Occipital lobe (tissue), 2 donors: ENCODE data around the gene TNS3. TPM values are rescaled to one million over a fixed set of nuclear protein-coding genes. Genes with fewer than 3 reads are reported as not detected.

ENCODE experiments used
- DNase-seq: peaks from one replicate; lab custom pipeline; 2025; lab: John Stamatoyannopoulos, UW
- total RNA-seq: library from RNA; depleted of rRNA; stranded (reverse); fragments of >200 nt; gene quantifications from one replicate; pipeline ENCODE4 v1.2.3, GENCODE V29; 2014

Gene TNS3
- total RNA-seq, 1 donor from 2014 or later = 7.5 TPM

GRCh38 chr7:47565640-47566250, 16.2 kb downstream of the TNS3 start:
- DNase-seq = no peak

DNA sequence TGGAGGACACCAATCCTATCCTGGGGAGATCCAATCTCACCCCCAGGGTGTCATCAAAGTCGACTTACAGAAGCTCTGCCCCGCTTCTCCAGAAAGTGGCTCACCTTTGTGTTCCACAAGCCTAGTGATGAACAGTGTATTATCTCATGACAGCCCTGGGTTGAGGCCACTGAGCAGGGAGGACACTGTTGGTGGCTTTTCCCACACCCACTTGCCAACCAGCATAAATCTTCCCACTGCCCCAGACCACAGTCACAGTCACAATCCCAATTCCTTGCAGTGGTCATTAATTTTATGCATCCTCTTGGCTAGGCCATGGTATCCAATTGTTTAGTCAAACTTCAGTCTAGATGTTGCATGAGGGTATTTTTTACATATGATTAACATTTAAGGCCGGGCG, 18.4 kb downstream of the TNS3 start:
- no peak for DNase-seq

DNA sequence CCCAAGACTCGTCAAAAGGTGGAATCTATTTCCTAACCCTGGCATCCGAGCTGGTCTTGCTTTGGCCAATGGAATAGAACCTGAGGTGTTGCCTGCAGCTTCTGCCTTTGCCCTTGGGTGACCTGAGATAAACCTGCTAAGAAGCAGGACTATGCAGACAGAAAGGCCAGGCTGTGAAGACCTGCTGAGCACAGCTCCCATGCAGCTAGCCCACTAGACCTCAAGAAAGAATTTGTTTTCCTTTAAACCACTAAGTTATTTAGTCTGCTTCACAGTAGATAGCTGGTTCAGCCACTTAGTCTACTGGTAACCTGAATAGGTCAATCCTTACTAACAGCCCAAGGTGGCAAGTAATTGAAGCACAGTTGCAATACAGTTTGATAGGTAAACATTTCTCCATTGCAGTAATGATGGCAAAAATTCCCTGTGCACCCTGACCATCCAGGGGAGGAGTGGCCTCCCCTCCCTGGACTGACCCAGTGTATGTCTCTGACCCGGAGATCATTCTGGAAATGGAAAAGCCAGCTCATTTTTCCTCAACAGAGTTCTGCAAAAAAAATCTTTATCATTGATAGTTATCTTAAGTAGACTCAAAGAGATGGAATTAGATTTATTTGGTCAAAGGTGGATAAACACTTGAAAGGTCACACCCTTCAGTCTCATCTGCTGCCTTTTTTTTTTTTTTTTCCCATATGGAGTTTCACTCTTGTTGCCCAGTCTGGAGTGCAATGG, 20.0 kb downstream of the TNS3 start:
- no peak for DNase-seq

- DNase-seq = no peak
Measured at GRCh38 chr7:47559306-47560220, 22.3 kb downstream of the TNS3 start.

DNA sequence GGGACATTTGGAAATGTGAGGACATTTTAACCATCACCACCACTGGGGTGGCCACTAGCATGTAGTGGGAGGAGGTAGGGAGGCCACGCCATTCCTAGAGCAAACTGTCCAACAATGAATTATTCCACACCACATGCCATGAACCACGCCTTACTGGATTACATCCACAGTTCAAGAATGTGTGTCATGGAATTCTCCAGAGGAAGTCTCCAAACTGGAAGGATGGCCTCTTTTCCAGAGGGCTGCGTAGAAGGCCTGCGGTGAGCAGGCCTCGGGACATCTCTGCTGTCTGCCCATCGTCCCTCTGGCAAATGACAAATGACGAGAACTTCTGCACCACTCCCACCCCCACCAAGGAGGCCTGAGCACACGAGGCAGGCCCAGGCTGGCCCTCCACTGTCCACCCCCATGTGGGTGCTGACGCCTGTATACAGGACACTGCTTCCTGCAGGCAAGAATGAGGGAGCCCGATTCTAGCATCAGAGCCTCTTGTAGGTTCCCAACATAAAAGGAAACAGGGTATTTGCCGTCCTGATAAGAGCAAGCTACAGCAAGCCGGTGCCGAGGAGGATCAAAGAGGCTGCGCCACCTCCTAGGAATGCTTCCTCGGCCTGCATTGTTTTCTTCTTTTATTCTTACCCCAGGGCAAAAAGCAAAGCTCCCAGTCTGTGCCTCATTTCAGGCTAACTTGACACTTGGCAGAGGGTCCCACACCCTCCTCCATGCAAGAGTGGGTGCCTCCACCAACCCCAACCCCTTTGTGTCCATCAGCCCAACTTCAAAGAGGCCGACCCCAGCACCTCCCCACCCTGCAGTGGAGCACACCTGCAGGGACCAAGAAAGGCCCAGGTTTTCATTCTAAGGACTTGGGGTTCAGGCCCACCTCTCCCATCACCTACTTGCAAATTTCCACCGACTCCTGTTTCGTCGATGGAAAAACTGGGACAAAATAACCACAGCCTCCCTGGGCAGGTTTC, 23.9 kb downstream of the TNS3 start:
- no peak for DNase-seq

GRCh38 chr7:47557317-47557693, 24.6 kb downstream of the TNS3 start:
- no peak for DNase-seq

DNA sequence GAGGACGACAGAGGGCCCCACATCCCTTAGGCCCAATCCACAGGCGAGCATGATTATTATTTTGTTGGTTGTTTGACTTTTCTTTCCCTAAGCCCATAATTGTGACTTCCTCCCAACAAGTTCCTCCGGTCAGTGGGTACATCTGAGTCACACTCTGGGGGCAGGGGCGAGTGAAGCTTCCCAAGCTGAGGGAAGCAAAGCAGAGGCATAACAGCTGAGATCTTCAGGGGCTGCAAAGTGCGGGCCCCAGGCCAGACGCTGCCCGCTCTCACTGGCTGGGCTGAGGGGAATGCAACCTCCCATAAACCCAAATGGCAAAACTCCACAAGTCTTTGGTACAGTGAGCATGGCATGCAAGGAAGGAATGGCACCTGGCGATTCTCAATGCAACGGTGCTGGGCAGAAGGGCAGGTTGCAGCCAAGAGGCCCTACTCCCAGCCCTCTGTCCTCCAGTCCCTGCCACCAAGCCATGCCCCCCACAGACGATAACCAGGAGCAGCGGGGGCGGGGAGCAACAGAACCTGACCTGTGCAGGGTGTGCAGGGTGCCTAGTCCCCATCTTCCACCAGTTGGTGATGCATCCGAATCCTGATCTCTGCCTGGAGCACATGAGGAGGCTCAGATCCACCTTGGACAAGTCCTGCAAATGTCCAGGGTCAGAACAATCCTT, 25.3 kb downstream of the TNS3 start:
- DNase-seq = no peak

DNA sequence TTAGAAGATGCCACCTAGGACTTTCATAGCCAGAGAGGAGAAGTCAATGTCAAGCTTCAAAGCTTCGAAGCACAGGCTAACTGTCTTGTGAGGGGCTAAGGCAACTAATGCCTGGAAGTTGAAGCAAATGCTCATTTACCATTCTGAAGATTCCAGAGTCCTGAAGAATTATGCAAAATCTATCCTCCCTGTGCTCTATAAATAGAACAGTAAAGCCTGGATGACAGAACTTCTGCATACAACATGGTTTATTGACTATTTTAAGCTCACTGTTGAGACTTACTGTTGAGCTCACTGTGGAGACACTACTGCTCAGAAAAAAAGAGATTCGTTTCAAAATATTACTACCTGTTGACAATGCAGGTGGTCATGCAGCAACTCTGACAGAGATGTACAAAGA, 28.6 kb downstream of the TNS3 start:
- DNase-seq = no peak

- DNase-seq = no peak
Measured at GRCh38 chr7:47552621-47553020, 29.3 kb downstream of the TNS3 start.

GRCh38 chr7:47551668-47552440, 30.1 kb downstream of the TNS3 start:
- DNase-seq = no peak

DNA sequence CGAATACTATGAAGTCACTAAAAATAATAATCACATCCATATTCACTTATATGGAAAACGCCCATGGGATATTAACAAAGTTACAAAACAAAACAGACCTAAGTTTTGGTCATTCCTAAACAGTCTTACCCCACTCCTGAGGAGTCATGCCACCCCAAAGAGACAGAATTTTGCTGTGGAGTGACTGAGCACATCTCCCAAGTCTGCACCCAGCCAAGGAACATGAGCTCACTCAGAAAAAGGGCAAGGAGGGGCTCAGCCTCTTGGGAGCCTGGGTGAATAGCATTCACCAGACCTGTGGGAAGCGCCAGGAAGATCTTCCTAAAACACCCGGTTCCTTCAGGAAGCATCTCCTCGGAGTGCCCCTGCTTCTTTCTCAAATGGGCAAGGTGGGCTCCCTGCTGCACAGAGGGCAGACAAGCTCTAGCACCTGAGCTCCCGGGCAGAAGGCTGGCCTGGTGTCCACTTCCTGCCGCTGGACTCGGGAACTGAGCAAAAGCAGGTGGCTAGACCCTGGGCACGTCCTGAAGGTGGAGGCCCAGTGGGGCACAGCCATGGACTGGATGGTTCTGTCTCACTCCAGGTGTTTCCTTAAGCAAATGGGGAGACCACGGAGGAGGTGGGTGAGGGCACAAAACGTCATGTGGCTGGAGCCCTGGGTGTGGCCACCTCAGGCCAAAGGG, 31.0 kb downstream of the TNS3 start:
- no peak for DNase-seq

DNA sequence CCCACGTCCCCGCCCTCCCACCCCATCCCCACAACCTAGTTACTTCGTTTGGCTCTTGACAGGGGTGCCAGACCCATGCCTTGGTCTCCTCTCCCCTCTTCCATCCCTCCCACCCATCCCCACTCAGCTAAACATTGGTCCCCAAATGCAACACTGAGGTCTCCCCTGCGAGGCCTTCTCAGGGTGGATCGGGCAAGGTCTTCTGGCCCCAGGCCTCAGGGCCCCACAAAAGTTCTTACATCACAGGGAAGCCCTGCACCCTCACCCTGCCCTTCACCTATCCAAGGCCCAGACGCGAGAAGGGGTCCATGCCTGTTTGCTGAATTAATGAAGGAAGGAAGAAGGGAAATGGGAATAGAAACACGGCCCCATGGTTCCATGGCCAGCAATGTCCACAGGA, 32.0 kb downstream of the TNS3 start:
- DNase-seq = no peak

- no peak for DNase-seq
Measured at GRCh38 chr7:47549397-47549796, 32.5 kb downstream of the TNS3 start.

GRCh38 chr7:47548546-47548945, 33.4 kb downstream of the TNS3 start:
- no peak for DNase-seq

- no peak for DNase-seq
Measured at GRCh38 chr7:47546733-47547494, 35.0 kb downstream of the TNS3 start.

- DNase-seq = no peak
Measured at GRCh38 chr7:47546171-47546570, 35.7 kb downstream of the TNS3 start.

DNA sequence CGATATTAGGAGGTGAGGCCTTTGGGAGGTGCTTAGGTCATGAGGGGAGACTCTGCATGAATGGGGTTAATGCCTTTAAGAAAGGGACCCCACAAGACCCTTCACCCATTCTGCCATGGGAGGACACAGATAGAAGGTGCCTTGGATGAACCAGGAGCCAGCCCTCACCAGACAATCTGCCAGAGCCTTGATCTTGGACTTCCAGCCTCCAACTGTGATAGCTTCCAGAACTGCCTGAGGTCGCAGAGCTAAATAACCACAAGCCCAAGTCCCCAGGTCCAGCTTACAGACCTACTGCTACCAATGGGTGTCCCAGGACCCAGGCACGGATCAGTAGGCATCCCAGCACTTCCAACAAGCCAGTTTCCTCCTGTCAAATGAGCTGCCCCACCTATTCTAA, 37.5 kb downstream of the TNS3 start:
- no peak for DNase-seq

GRCh38 chr7:47543714-47544113, 38.2 kb downstream of the TNS3 start:
- no peak for DNase-seq
